HEK293 (cell line): Measurements from ENCODE around the gene CD93.

Experiments used
- MYNN ChIP-seq: fragments of 450-650 bp; formaldehyde crosslinking; IDR thresholded peaks from 2 replicates; pipeline ENCODE4 v1.5.1; 2016; ENCODE audit warnings: missing biosample characterization, missing genetic modification characterization, borderline replicate concordance
- OVOL3 ChIP-seq: fragments of 450-650 bp; formaldehyde crosslinking; IDR thresholded peaks from 2 replicates; pipeline ENCODE4 v1.5.1; 2016; ENCODE audit warnings: missing biosample characterization, missing genetic modification characterization
- REPIN1 ChIP-seq: fragments of 450-650 bp; formaldehyde crosslinking; IDR thresholded peaks from 2 replicates; pipeline ENCODE4 v1.5.1; 2017; ENCODE audit warnings: missing biosample characterization, missing genetic modification characterization, low read depth
- SALL2 ChIP-seq: fragments of 450-650 bp; formaldehyde crosslinking; IDR thresholded peaks from 2 replicates; pipeline ENCODE4 v1.5.0; 2017; ENCODE audit warnings: missing biosample characterization, mild to moderate bottlenecking, missing genetic modification characterization, borderline replicate concordance
- YY1 ChIP-seq: fragments of 450-650 bp; formaldehyde crosslinking; IDR thresholded peaks from 2 replicates; pipeline ENCODE4 v1.5.1; 2018; ENCODE audit warnings: missing biosample characterization, missing genetic modification characterization
- ZBTB8A ChIP-seq: fragments of 450-650 bp; formaldehyde crosslinking; IDR thresholded peaks from 2 replicates; pipeline ENCODE4 v1.5.1; 2016; ENCODE audit warnings: missing biosample characterization, missing genetic modification characterization
- ZEB2 ChIP-seq: fragments of 450-650 bp; formaldehyde crosslinking; IDR thresholded peaks from 2 replicates; pipeline ENCODE4 v1.5.1; 2016; ENCODE audit warnings: missing biosample characterization, missing genetic modification characterization
- ZNF10 ChIP-seq: fragments of 450-650 bp; formaldehyde crosslinking; IDR thresholded peaks from 2 replicates; pipeline ENCODE4 v1.5.1; 2017; ENCODE audit warnings: missing biosample characterization, missing genetic modification characterization
- ZNF19 ChIP-seq: fragments of 450-650 bp; formaldehyde crosslinking; IDR thresholded peaks from 2 replicates; pipeline ENCODE4; 2016; ENCODE audit warnings: missing biosample characterization, missing genetic modification characterization, low read depth
- TF ChIP-seq, protein P1 (sequence below): fragments of 450-650 bp; formaldehyde crosslinking; IDR thresholded peaks from 2 replicates; pipeline ENCODE4 v1.5.1; 2016; ENCODE audit warnings: missing biosample characterization, missing genetic modification characterization
- TF ChIP-seq, protein P2 (sequence below): fragments of 450-650 bp; formaldehyde crosslinking; IDR thresholded peaks from 2 replicates; pipeline ENCODE4 v1.5.1; 2016; ENCODE audit warnings: missing biosample characterization, missing genetic modification characterization, low read depth
- TF ChIP-seq, protein P3 (sequence below): sonication (generic); formaldehyde crosslinking; IDR thresholded peaks from 2 replicates; pipeline ENCODE4 v1.8.1; 2022; ENCODE audit warnings: mild to moderate bottlenecking, moderate library complexity, missing genetic modification reagents

DNA sequence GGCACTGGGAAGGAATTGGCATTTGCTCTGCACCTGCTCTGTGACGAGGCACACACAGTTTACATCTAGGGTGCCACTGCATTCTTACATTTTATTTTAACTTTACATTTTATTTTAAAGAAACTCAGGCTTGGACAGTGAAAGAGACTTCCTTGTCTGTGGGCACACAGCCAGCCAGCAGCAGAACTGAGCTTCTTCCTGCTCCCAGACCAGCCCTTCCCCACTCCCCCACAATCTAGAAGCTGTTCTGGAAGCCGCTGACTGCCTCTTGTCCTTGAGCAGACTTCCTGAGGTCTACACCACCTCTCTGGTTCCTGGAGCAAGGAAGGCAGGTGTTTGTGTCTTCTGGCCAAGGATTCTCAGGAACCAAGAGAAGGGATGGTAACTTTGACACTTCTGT, 27.9 kb upstream of the CD93 start:
- TF ChIP-seq, protein P1, sequence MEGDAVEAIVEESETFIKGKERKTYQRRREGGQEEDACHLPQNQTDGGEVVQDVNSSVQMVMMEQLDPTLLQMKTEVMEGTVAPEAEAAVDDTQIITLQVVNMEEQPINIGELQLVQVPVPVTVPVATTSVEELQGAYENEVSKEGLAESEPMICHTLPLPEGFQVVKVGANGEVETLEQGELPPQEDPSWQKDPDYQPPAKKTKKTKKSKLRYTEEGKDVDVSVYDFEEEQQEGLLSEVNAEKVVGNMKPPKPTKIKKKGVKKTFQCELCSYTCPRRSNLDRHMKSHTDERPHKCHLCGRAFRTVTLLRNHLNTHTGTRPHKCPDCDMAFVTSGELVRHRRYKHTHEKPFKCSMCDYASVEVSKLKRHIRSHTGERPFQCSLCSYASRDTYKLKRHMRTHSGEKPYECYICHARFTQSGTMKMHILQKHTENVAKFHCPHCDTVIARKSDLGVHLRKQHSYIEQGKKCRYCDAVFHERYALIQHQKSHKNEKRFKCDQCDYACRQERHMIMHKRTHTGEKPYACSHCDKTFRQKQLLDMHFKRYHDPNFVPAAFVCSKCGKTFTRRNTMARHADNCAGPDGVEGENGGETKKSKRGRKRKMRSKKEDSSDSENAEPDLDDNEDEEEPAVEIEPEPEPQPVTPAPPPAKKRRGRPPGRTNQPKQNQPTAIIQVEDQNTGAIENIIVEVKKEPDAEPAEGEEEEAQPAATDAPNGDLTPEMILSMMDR: no peak
- TF ChIP-seq, protein P2, sequence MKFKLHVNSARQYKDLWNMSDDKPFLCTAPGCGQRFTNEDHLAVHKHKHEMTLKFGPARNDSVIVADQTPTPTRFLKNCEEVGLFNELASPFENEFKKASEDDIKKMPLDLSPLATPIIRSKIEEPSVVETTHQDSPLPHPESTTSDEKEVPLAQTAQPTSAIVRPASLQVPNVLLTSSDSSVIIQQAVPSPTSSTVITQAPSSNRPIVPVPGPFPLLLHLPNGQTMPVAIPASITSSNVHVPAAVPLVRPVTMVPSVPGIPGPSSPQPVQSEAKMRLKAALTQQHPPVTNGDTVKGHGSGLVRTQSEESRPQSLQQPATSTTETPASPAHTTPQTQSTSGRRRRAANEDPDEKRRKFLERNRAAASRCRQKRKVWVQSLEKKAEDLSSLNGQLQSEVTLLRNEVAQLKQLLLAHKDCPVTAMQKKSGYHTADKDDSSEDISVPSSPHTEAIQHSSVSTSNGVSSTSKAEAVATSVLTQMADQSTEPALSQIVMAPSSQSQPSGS (tag by site-specific recombination): no peak
- TF ChIP-seq, protein P3, sequence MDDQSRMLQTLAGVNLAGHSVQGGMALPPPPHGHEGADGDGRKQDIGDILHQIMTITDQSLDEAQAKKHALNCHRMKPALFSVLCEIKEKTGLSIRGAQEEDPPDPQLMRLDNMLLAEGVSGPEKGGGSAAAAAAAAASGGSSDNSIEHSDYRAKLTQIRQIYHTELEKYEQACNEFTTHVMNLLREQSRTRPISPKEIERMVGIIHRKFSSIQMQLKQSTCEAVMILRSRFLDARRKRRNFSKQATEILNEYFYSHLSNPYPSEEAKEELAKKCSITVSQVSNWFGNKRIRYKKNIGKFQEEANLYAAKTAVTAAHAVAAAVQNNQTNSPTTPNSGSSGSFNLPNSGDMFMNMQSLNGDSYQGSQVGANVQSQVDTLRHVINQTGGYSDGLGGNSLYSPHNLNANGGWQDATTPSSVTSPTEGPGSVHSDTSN: no peak
- TF ChIP-seq SALL2: no peak
- TF ChIP-seq ZBTB8A (tag by site-specific recombination): no peak
- TF ChIP-seq ZEB2 (tag by site-specific recombination): no peak
- no peak for TF ChIP-seq ZNF10 (tag by site-specific recombination)
- no peak for TF ChIP-seq MYNN (tag by site-specific recombination)
- no peak for TF ChIP-seq ZNF19
- TF ChIP-seq YY1: no peak
- TF ChIP-seq REPIN1 (tag by site-specific recombination): no peak
- TF ChIP-seq OVOL3 (tag by site-specific recombination): no peak
